ENCODE data around the gene ARHGEF2.
"Not testable (repeated sequence)": the region's sequence is repeated elsewhere in the genome, so short reads cannot be mapped to it uniquely, and the experiment has no call there.

GRCh38 chr1:155930725-155931124 is 47.6 kb downstream of the ARHGEF2 start:
- TF ChIP-seq CTCF (IDR thresholded peaks at IDR 0.05; ENCODE audit: low read depth, low read length); POLR2A (IDR thresholded peaks at IDR 0.05; ENCODE audit: extremely low read depth, insufficient read length); MAX (IDR thresholded peaks at IDR 0.05; ENCODE audit: low read depth, low read length); MYC (IDR thresholded peaks at IDR 0.05; ENCODE audit: low read depth, low read length): not testable (repeated sequence)

All from NB4 (cell line).